ENCODE measurements around the gene PALLD. TPM values are rescaled to one million over a fixed set of nuclear protein-coding genes. Genes with fewer than 3 reads are reported as not detected.

The PALLD gene
- total RNA-seq, 4 donors from 2014 or later = 71.8 to 106 (median 83.3) TPM

- Histone ChIP-seq H3K27me3 (no peaks in the 10 kb centered on the region), H3K4me1 (peaks cover 46% of the 10 kb centered on the region), H3K4me3 (no peak overlapping the region), H3K9me3 (no peaks in the 10 kb centered on the region), H3K27ac (no peak overlapping the region), H3K36me3 (peaks cover 11% of the 10 kb centered on the region)
- no peak for TF ChIP-seq POLR2AphosphoS5 (IDR thresholded peaks at IDR 0.05)
- TF ChIP-seq POLR2A (IDR thresholded peaks at IDR 0.05) = no peak
- no peak for TF ChIP-seq EP300 (IDR thresholded peaks at IDR 0.05)
- TF ChIP-seq, protein P1, sequence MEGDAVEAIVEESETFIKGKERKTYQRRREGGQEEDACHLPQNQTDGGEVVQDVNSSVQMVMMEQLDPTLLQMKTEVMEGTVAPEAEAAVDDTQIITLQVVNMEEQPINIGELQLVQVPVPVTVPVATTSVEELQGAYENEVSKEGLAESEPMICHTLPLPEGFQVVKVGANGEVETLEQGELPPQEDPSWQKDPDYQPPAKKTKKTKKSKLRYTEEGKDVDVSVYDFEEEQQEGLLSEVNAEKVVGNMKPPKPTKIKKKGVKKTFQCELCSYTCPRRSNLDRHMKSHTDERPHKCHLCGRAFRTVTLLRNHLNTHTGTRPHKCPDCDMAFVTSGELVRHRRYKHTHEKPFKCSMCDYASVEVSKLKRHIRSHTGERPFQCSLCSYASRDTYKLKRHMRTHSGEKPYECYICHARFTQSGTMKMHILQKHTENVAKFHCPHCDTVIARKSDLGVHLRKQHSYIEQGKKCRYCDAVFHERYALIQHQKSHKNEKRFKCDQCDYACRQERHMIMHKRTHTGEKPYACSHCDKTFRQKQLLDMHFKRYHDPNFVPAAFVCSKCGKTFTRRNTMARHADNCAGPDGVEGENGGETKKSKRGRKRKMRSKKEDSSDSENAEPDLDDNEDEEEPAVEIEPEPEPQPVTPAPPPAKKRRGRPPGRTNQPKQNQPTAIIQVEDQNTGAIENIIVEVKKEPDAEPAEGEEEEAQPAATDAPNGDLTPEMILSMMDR (IDR thresholded peaks at IDR 0.05) = no peak
- DNase-seq (ENCODE audit: low spot score in 2 of 2) = no peak
- 87% methylated on average over 8 of the region's 8 CpGs for WGBS
Measured at GRCh38 chr4:168884251-168885124, 387.6 kb downstream of the PALLD start.

- no peak overlapping the region for H3K27ac ChIP-seq
- H3K4me1 ChIP-seq = peaks cover 37% of the 10 kb centered on the region
- H3K36me3 ChIP-seq = peaks cover 18% of the 10 kb centered on the region
- TF ChIP-seq POLR2A (IDR thresholded peaks at IDR 0.05) (no peak), EP300 (IDR thresholded peaks at IDR 0.05) (no peak), POLR2AphosphoS5 (IDR thresholded peaks at IDR 0.05) (no peak)
- TF ChIP-seq, protein P1 (IDR thresholded peaks at IDR 0.05) = no peak
- H3K4me3 ChIP-seq = no peak overlapping the region
- 60% methylated on average over 2 of the region's 2 CpGs for WGBS
- no peaks in the 10 kb centered on the region for H3K9me3 ChIP-seq
- no peaks in the 10 kb centered on the region for H3K27me3 ChIP-seq
- DNase-seq (ENCODE audit: low spot score in 2 of 2) = no peak
Measured at GRCh38 chr4:168885400-168885799, 388.5 kb downstream of the PALLD start.

GRCh38 chr4:168886351-168886750 is 389.5 kb downstream of the PALLD start:
- Histone ChIP-seq H3K27me3 (no peaks in the 10 kb centered on the region), H3K9me3 (no peaks in the 10 kb centered on the region), H3K36me3 (peaks cover 26% of the 10 kb centered on the region), H3K4me3 (no peak overlapping the region), H3K27ac (no peak overlapping the region), H3K4me1 (peaks cover 28% of the 10 kb centered on the region)
- DNase-seq (ENCODE audit: low spot score in 2 of 2) = no peak
- no peak for TF ChIP-seq POLR2A (IDR thresholded peaks at IDR 0.05)
- TF ChIP-seq EP300 (IDR thresholded peaks at IDR 0.05) = no peak
- no peak for TF ChIP-seq POLR2AphosphoS5 (IDR thresholded peaks at IDR 0.05)
- TF ChIP-seq, protein P1 (IDR thresholded peaks at IDR 0.05) = no peak

GRCh38 chr4:168887809-168888208 is 391.0 kb downstream of the PALLD start:
- no peaks in the 10 kb centered on the region for H3K27me3 ChIP-seq
- no peak overlapping the region for H3K4me3 ChIP-seq
- no peak for DNase-seq (ENCODE audit: low spot score in 2 of 2)
- peaks cover 25% of the 10 kb centered on the region for H3K4me1 ChIP-seq
- WGBS = 32% methylated on average over 1 of the region's 1 CpG
- no peaks in the 10 kb centered on the region for H3K9me3 ChIP-seq
- no peak overlapping the region for H3K27ac ChIP-seq
- TF ChIP-seq EP300 (IDR thresholded peaks at IDR 0.05) = no peak
- TF ChIP-seq POLR2A (IDR thresholded peaks at IDR 0.05) = no peak
- no peak for TF ChIP-seq POLR2AphosphoS5 (IDR thresholded peaks at IDR 0.05)
- TF ChIP-seq, protein P1 (IDR thresholded peaks at IDR 0.05) = no peak
- H3K36me3 ChIP-seq = peaks cover 27% of the 10 kb centered on the region

DNA sequence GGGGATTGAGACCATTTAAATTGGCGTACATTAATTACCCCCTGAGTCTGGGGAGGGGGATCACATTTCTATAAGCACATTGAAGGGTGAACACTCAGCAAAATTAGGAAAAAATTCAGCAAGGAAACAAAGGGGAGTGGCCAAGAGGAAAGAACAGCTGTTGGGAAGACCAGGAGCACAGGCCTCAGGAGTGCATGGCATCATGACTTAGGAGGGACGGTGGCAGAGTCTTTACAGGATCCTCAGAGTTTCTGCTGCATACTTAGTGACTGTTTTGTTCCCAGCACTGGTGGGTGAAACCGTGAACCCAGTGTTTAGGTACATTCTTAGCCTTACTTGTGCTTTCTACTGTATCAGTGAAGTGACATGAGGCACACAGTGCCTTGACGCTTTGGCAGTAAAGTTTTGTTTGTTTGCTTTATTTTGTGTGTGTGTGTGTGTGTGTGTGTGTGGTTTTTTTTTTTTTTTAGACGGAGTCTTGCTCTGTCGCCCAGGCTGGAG is 391.9 kb downstream of the PALLD start:
- H3K9me3 ChIP-seq = no peaks in the 10 kb centered on the region
- H3K27me3 ChIP-seq = no peaks in the 10 kb centered on the region
- peaks cover 37% of the 10 kb centered on the region for H3K36me3 ChIP-seq
- TF ChIP-seq POLR2A (IDR thresholded peaks at IDR 0.05) (no peak), POLR2AphosphoS5 (IDR thresholded peaks at IDR 0.05) (no peak), EP300 (IDR thresholded peaks at IDR 0.05) (no peak)
- TF ChIP-seq, protein P1 (IDR thresholded peaks at IDR 0.05) = no peak
- DNase-seq (ENCODE audit: low spot score in 2 of 2) = no peak
- no peak overlapping the region for H3K27ac ChIP-seq
- no peak overlapping the region for H3K4me3 ChIP-seq
- peaks cover 21% of the 10 kb centered on the region for H3K4me1 ChIP-seq
- 93% methylated on average over 6 of the region's 6 CpGs for WGBS

All from suprapubic skin (tissue), 4 donors.